Measurements from ENCODE around the gene SMPD3.
A peak's percentile ranks its signal among the peaks of the same experiment; 100 is the strongest.

SMPD3 gene

GRCh38 chr16:68434624-68435210, 13.6 kb downstream of the SMPD3 start:
- DNase-seq (ENCODE audit: low read depth in 2 of 2): no peak

- no peak for DNase-seq (ENCODE audit: low read depth in 2 of 2)
These were observed 15.0 kb downstream of the SMPD3 start for GRCh38 chr16:68433316-68433715.

GRCh38 chr16:68432701-68433100, 15.6 kb downstream of the SMPD3 start:
- DNase-seq (ENCODE audit: low read depth in 2 of 2): no peak

GRCh38 chr16:68429076-68429854, 19.0 kb downstream of the SMPD3 start:
- no peak for DNase-seq (ENCODE audit: low read depth in 2 of 2)

- DNase-seq (ENCODE audit: low read depth in 2 of 2): no peak
These were observed 20.5 kb downstream of the SMPD3 start for GRCh38 chr16:68427649-68428303.

- DNase-seq (ENCODE audit: low read depth in 2 of 2): no peak
These were observed 22.0 kb downstream of the SMPD3 start for GRCh38 chr16:68426347-68426652.

- no peak for DNase-seq (ENCODE audit: low read depth in 2 of 2)
These were observed 22.6 kb downstream of the SMPD3 start for GRCh38 chr16:68425498-68426346.

- no peak for DNase-seq (ENCODE audit: low read depth in 2 of 2)
These were observed 24.5 kb downstream of the SMPD3 start for GRCh38 chr16:68423771-68424170.

GRCh38 chr16:68422396-68422960, 25.8 kb downstream of the SMPD3 start:
- no peak for DNase-seq (ENCODE audit: low read depth in 2 of 2)

GRCh38 chr16:68421076-68421475, 27.2 kb downstream of the SMPD3 start:
- no peak for DNase-seq (ENCODE audit: low read depth in 2 of 2)

- DNase-seq (ENCODE audit: low read depth in 2 of 2): no peak
These were observed 27.9 kb downstream of the SMPD3 start for GRCh38 chr16:68420366-68420942.

GRCh38 chr16:68417711-68418301, 30.5 kb downstream of the SMPD3 start:
- peak; percentile 47 to 51 for DNase-seq (ENCODE audit: low read depth in 2 of 2)

GRCh38 chr16:68416057-68417046, 32.0 kb downstream of the SMPD3 start:
- no peak for DNase-seq (ENCODE audit: low read depth in 2 of 2)

- no peak for DNase-seq (ENCODE audit: low read depth in 2 of 2)
These were observed 33.7 kb downstream of the SMPD3 start for GRCh38 chr16:68414581-68414980.

- DNase-seq (ENCODE audit: low read depth in 2 of 2): no peak
These were observed 36.2 kb downstream of the SMPD3 start for GRCh38 chr16:68412061-68412460.

- no peak for DNase-seq (ENCODE audit: low read depth in 2 of 2)
These were observed 37.2 kb downstream of the SMPD3 start for GRCh38 chr16:68411086-68411485.

GRCh38 chr16:68408967-68409366, 39.3 kb downstream of the SMPD3 start:
- DNase-seq (ENCODE audit: low read depth in 2 of 2): no peak

- no peak for DNase-seq (ENCODE audit: low read depth in 2 of 2)
These were observed 39.9 kb downstream of the SMPD3 start for GRCh38 chr16:68408428-68408827.

- no peak for DNase-seq (ENCODE audit: low read depth in 2 of 2)
These were observed 41.7 kb downstream of the SMPD3 start for GRCh38 chr16:68406458-68407152.
